HCT116 (cell line): ENCODE data around the gene APBB2. TPM values are rescaled to one million over a fixed set of nuclear protein-coding genes. Genes with fewer than 3 reads are reported as not detected.
A peak's percentile ranks its signal among the peaks of the same experiment; 100 is the strongest.

ENCODE experiments used
- ATAC-seq: fragments of 200-7000 bp; cut with Tn5 transposase; 2 replicates; pipeline ENCODE4 v1.9.1; 2020; ENCODE audit warnings: mild to moderate bottlenecking, moderate library complexity
- BruUV-seq: library from RNA; stranded (reverse); fragments of 400-500 nt; replicated peaks from 2 replicates; lab custom pipeline; 2021; lab: Mats Ljungman, UMichigan
- CTCF ChIA-PET: fragments of 300-600 bp; sonication (Branson Sonifier 250); formaldehyde crosslinking; loops from one replicate; lab custom pipeline; 2021; ENCODE audit warnings: antibody characterized with exemption; lab: Charles Lee
- POLR2A ChIA-PET: fragments of 300-600, 350-600 bp; sonication (Branson Sonifier 250); formaldehyde crosslinking; loops from one replicate; lab custom pipeline; 2021; ENCODE audit warnings: antibody characterized with exemption; lab: Charles Lee
- RAD21 ChIA-PET, 2 experiments: fragments of 300-600 bp; sonication (Branson Sonifier 250); formaldehyde crosslinking; loops; one replicate each; lab custom pipeline; 2023; ENCODE audit warnings: low total read pairs in 2 of 2; ENCODE audit not compliant: uncharacterized antibody in 2 of 2, unreplicated experiment in 2 of 2, low non-redundant PET in 1 of 2; lab: Charles Lee
- DNase-seq: peaks from one replicate; pipeline ENCODE4 v3.0.0-alpha.2; 2010; ENCODE audit warnings: low read depth, low spot score
- H2AFZ ChIP-seq: fragments of 200-600 bp; shearing (Covaris generic), sonication (generic); 2 replicates; pipeline ENCODE4 v1.6.1; 2017; ENCODE audit warnings: low read depth, mixed run types, mixed read lengths, antibody characterized with exemption, low read length; ENCODE audit not compliant: poor library complexity, severe bottlenecking
- H3K27ac ChIP-seq: 2 replicates; pipeline ENCODE4 v1.5.1; 2012; ENCODE audit warnings: low read depth, low read length
- H3K27me3 ChIP-seq: fragments of 200-600 bp; sonication (generic); 2 replicates; pipeline ENCODE4 v1.6.1; 2016; ENCODE audit warnings: mixed run types, low read length, mixed read lengths; ENCODE audit not compliant: insufficient read depth
- H3K36me3 ChIP-seq, 2 experiments: fragments of 200-500 bp in 1 of 2; fragments of 200-600 bp in 1 of 2; sonication (Bioruptor generic) in 1 of 2; sonication (generic) in 1 of 2; 2 replicates each; pipeline versions ENCODE4 v1.5.1 to v1.6.1; 2014 to 2016; ENCODE audit warnings: low read length in 2 of 2, inconsistent platforms in 1 of 2, mixed read lengths in 1 of 2, mixed run types in 1 of 2; ENCODE audit not compliant: insufficient read depth in 2 of 2, control insufficient read depth in 1 of 2
- H3K4me1 ChIP-seq, 2 experiments: fragments of 200-600 bp in 1 of 2; sonication (generic) in 1 of 2; 2 replicates each; pipeline versions ENCODE4 v1.5.1 to v1.6.1; 2012 to 2017; ENCODE audit warnings: low read length in 2 of 2, inconsistent platforms in 1 of 2, mild to moderate bottlenecking in 1 of 2, mixed read lengths in 1 of 2, mixed run types in 1 of 2, moderate library complexity in 1 of 2; ENCODE audit not compliant: insufficient read depth in 2 of 2, control insufficient read depth in 1 of 2
- H3K4me2 ChIP-seq: fragments of 200-600 bp; sonication (generic); 2 replicates; pipeline ENCODE4 v1.6.1; 2017; ENCODE audit warnings: mixed run types, low read length, mixed read lengths
- H3K4me3 ChIP-seq, 2 experiments: fragments of 200-600 bp in 1 of 2; sonication (generic) in 1 of 2; replicated peaks in 1 of 2; 2 replicates each; pipeline ENCODE4 v1.5.1; 2011 to 2016; ENCODE audit warnings: low read length in 2 of 2, control low read depth in 1 of 2, low read depth in 1 of 2, mild to moderate bottlenecking in 1 of 2, mixed read lengths in 1 of 2, mixed run types in 1 of 2
- H3K79me2 ChIP-seq: fragments of 200-600 bp; sonication (generic); 2 replicates; pipeline ENCODE4 v1.6.1; 2017; ENCODE audit warnings: mild to moderate bottlenecking, mixed run types, low read length, moderate library complexity, mixed read lengths; ENCODE audit not compliant: insufficient read depth
- H3K9ac ChIP-seq: fragments of 200-600 bp; sonication (generic); 2 replicates; pipeline ENCODE4 v1.6.1; 2016; ENCODE audit warnings: low read length, mixed read lengths
- H3K9me2 ChIP-seq: fragments of 200-600 bp; sonication (generic), shearing (Covaris generic); 2 replicates; pipeline ENCODE4 v1.6.1; 2017; ENCODE audit warnings: mixed run types, mild to moderate bottlenecking, moderate library complexity; ENCODE audit not compliant: insufficient read depth
- H3K9me3 ChIP-seq, 2 experiments: fragments of 200-500 bp in 1 of 2; fragments of 200-600 bp in 1 of 2; sonication (Bioruptor generic) in 1 of 2; sonication (generic) in 1 of 2; 2 replicates each; pipeline ENCODE4 v1.6.1; 2014 to 2017; ENCODE audit warnings: low read length in 2 of 2, mixed read lengths in 2 of 2, inconsistent platforms in 1 of 2, low read depth in 1 of 2, mild to moderate bottlenecking in 1 of 2, mixed run types in 1 of 2, moderate library complexity in 1 of 2; ENCODE audit not compliant: control insufficient read depth in 1 of 2, insufficient read depth in 1 of 2
- H4K20me1 ChIP-seq: fragments of 200-600 bp; sonication (generic), shearing (Covaris generic); 2 replicates; pipeline ENCODE4 v1.6.1; 2017; ENCODE audit warnings: mixed run types, mild to moderate bottlenecking, moderate library complexity; ENCODE audit not compliant: insufficient read depth
- CBX3 ChIP-seq: IDR thresholded peaks from 2 replicates; pipeline ENCODE4 v1.6.1; 2012; ENCODE audit warnings: low read depth
- EGR1 ChIP-seq: IDR thresholded peaks from 2 replicates; pipeline ENCODE4 v1.6.1; 2012; ENCODE audit warnings: low read depth
- ELF1 ChIP-seq: IDR thresholded peaks from 2 replicates; pipeline ENCODE4 v1.6.1; 2012; ENCODE audit warnings: low read depth, borderline replicate concordance
- FOSL1 ChIP-seq: IDR thresholded peaks from 2 replicates; pipeline ENCODE4 v1.6.1; 2012; ENCODE audit warnings: low read depth
- POLR2AphosphoS5 ChIP-seq: IDR thresholded peaks from 2 replicates; pipeline ENCODE4 v1.6.1; 2011; ENCODE audit warnings: mild to moderate bottlenecking, low read depth, low read length, moderate library complexity
- RAD21 ChIP-seq: IDR thresholded peaks from 2 replicates; pipeline ENCODE4 v1.6.1; 2012; ENCODE audit warnings: low read depth, mild to moderate bottlenecking
- SIN3A ChIP-seq: IDR thresholded peaks from 2 replicates; pipeline ENCODE4 v1.6.1; 2012; ENCODE audit warnings: low read depth
- SRF ChIP-seq: IDR thresholded peaks from 2 replicates; pipeline ENCODE4 v1.6.1; 2012; ENCODE audit warnings: low read depth
- YY1 ChIP-seq: IDR thresholded peaks from 2 replicates; pipeline ENCODE4 v1.6.1; 2011; ENCODE audit warnings: low read length, low read depth, moderate library complexity, mild to moderate bottlenecking; ENCODE audit not compliant: insufficient replicate concordance; ENCODE audit errors: extremely low read depth
- ZNF274 ChIP-seq: fragments of 200-500 bp; sonication (Bioruptor generic); IDR thresholded peaks from 2 replicates; pipeline ENCODE4 v1.6.1; 2014; ENCODE audit warnings: mild to moderate bottlenecking, low read depth, low read length, inconsistent platforms
- intact Hi-C: fragments of 100-400 bp; cut with micrococcal nuclease; formaldehyde crosslinking; loops from 2 replicates; pipeline ENCODE4 v1.10.0; 2022
- total RNA-seq: library from RNA; stranded (reverse); gene quantifications from one replicate; pipeline ENCODE4 v1.2.1, GENCODE V29; 2021; ENCODE audit not compliant: unreplicated experiment
- TF ChIP-seq, protein P1 (sequence below), 3 experiments: fragments of 200-600 bp in 1 of 3; sonication (generic) in 1 of 3; IDR thresholded peaks in 2 of 3; conservative IDR thresholded peaks in 1 of 3; 2 replicates each; pipeline ENCODE4 v1.5.1; 2012 to 2017; ENCODE audit warnings: low read depth in 2 of 3, low read length in 2 of 3, antibody characterized with exemption in 1 of 3, borderline replicate concordance in 1 of 3, control low read depth in 1 of 3, mild to moderate bottlenecking in 1 of 3, mixed read lengths in 1 of 3, mixed run types in 1 of 3, moderate library complexity in 1 of 3; ENCODE audit not compliant: insufficient read depth in 1 of 3
- TF ChIP-seq, protein P2 (sequence below): IDR thresholded peaks from 2 replicates; pipeline ENCODE4 v1.6.1; 2012; ENCODE audit warnings: low read depth

APBB2 gene
- total RNA-seq, 1 experiment from 2014 or later, result 72.5 TPM

DNA sequence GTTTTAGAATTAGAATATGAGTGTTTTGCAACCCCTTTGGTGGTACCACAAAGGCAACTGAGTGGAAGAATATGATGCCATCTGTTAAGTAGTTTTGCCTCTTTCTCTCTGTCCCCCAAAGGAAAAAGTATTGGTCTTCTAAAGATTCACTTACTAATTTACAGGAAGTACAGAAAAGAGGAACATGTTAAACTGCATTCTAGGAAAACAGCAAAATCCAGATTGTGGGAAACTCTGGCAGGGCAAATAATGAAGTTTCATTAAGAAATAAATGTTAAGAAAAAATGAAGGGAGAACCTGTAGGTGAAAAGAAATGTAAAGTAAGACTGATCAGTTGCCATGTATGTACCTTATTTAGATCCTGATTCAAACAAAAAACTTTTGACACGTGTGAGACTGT is 425.3 kb downstream of the APBB2 start (continued):
- TF ChIP-seq, protein P1, sequence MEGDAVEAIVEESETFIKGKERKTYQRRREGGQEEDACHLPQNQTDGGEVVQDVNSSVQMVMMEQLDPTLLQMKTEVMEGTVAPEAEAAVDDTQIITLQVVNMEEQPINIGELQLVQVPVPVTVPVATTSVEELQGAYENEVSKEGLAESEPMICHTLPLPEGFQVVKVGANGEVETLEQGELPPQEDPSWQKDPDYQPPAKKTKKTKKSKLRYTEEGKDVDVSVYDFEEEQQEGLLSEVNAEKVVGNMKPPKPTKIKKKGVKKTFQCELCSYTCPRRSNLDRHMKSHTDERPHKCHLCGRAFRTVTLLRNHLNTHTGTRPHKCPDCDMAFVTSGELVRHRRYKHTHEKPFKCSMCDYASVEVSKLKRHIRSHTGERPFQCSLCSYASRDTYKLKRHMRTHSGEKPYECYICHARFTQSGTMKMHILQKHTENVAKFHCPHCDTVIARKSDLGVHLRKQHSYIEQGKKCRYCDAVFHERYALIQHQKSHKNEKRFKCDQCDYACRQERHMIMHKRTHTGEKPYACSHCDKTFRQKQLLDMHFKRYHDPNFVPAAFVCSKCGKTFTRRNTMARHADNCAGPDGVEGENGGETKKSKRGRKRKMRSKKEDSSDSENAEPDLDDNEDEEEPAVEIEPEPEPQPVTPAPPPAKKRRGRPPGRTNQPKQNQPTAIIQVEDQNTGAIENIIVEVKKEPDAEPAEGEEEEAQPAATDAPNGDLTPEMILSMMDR (IDR thresholded peaks at IDR 0.05 in 2 of 3, conservative IDR thresholded peaks at IDR 0.05 in 1 of 3; ENCODE audit: borderline replicate concordance in 1 of 3, insufficient read depth in 1 of 3, low read depth in 2 of 3, low read length in 2 of 3), result no peak
- TF ChIP-seq, all 23 proteins: peak for 0

DNA sequence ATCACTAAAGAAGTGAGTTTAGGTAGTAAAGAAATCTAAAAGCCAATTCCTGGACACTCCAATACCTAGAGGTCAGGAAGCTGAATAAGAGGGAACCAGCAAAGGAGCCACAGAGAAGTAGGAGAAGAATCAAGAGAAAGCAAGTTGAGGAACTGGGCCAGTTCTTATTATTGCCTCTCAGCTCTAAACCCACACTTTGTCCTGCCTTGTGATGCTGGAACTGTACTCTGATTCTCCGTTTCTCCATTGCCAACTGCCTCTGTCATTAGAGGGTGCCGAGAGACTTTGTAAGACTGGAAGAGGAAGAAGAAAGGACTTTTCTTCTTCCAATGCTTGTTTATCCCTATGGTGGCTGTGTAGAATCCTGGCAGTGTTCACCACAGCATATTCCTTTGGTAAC is 426.0 kb downstream of the APBB2 start:
- no peaks in the 10 kb centered on the region for H3K9me3 ChIP-seq
- H4K20me1 ChIP-seq, result no peaks in the 10 kb centered on the region
- H2AFZ ChIP-seq, result no peak overlapping the region
- ChIA-PET CTCF (no interaction called here), POLR2A (no interaction called here), RAD21 (no interaction called here)
- no peak overlapping the region for H3K27ac ChIP-seq
- no peak overlapping the region for H3K4me2 ChIP-seq
- DNase-seq, result no peak
- intact Hi-C loops, result no loop called here
- no peaks in the 10 kb centered on the region for H3K36me3 ChIP-seq
- no peaks in the 10 kb centered on the region for H3K79me2 ChIP-seq
- H3K4me1 ChIP-seq, result no peaks in the 10 kb centered on the region
- BruUV-seq, result no TSS peak
- no peak overlapping the region for H3K4me3 ChIP-seq
- H3K9ac ChIP-seq, result no peak overlapping the region
- H3K27me3 ChIP-seq, result no peaks in the 10 kb centered on the region
- no peak for ATAC-seq
- no peak for TF ChIP-seq YY1
- 0 out of 2 replicates have a peak, but pooled peaks have one; percentile 6 for TF ChIP-seq RAD21
- TF ChIP-seq SRF, result no peak
- no peak for TF ChIP-seq EGR1
- no peaks in the 10 kb centered on the region for H3K9me2 ChIP-seq

DNA sequence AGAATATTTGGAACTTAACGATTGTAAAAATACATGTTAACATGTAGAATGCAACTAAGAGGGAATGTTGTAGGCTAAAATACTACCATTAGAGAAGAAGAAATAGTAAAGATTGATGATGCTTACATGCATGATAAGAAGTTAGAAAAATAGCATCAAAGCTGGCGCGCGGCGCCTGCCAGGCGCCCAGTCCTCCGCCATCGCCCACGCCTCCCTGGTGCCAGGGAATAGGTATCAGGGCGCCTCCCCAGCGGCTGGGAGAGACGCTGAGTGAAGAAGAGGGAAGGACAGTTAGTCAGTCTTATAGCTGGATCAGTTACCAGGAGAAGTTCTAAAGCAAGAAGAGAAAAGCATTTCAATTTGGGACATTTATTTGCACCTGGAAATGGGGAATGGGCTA is 428.6 kb downstream of the APBB2 start:
- Histone ChIP-seq H3K4me3 (no peak overlapping the region), H3K79me2 (no peaks in the 10 kb centered on the region), H3K27me3 (no peaks in the 10 kb centered on the region), H3K27ac (no peak overlapping the region), H3K9ac (no peak overlapping the region), H2AFZ (no peak overlapping the region), H3K4me2 (no peak overlapping the region), H3K9me2 (no peaks in the 10 kb centered on the region), H3K9me3 (no peaks in the 10 kb centered on the region), H3K4me1 (no peaks in the 10 kb centered on the region), H4K20me1 (no peaks in the 10 kb centered on the region), H3K36me3 (no peaks in the 10 kb centered on the region)
- DNase-seq (no peak), ATAC-seq (no peak)
- ChIA-PET CTCF (no interaction called here), RAD21 (no interaction called here), POLR2A (no interaction called here)
- intact Hi-C loops, result no loop called here
- no peak for TF ChIP-seq CBX3
- TF ChIP-seq, protein P2, sequence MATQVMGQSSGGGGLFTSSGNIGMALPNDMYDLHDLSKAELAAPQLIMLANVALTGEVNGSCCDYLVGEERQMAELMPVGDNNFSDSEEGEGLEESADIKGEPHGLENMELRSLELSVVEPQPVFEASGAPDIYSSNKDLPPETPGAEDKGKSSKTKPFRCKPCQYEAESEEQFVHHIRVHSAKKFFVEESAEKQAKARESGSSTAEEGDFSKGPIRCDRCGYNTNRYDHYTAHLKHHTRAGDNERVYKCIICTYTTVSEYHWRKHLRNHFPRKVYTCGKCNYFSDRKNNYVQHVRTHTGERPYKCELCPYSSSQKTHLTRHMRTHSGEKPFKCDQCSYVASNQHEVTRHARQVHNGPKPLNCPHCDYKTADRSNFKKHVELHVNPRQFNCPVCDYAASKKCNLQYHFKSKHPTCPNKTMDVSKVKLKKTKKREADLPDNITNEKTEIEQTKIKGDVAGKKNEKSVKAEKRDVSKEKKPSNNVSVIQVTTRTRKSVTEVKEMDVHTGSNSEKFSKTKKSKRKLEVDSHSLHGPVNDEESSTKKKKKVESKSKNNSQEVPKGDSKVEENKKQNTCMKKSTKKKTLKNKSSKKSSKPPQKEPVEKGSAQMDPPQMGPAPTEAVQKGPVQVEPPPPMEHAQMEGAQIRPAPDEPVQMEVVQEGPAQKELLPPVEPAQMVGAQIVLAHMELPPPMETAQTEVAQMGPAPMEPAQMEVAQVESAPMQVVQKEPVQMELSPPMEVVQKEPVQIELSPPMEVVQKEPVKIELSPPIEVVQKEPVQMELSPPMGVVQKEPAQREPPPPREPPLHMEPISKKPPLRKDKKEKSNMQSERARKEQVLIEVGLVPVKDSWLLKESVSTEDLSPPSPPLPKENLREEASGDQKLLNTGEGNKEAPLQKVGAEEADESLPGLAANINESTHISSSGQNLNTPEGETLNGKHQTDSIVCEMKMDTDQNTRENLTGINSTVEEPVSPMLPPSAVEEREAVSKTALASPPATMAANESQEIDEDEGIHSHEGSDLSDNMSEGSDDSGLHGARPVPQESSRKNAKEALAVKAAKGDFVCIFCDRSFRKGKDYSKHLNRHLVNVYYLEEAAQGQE, result no peak
- no peak for TF ChIP-seq ELF1
- no peak for TF ChIP-seq POLR2AphosphoS5
- TF ChIP-seq ZNF274, result no peak
- TF ChIP-seq SIN3A, result no peak
- no peak for TF ChIP-seq FOSL1
- no TSS peak for BruUV-seq
